B cell (primary cell): ENCODE results near the gene CDH13. TPM values are rescaled to one million over a fixed set of nuclear protein-coding genes. Genes with fewer than 3 reads are reported as not detected.

Experiments used
- ATAC-seq: fragments of 200-7000 bp; cut with Tn5 transposase; one replicate; pipeline ENCODE4 v1.10.0; 2021; ENCODE audit warnings: low read depth, mild to moderate bottlenecking, moderate number of reproducible peaks, moderate library complexity
- CTCF ChIA-PET: fragments of 350-600 bp; sonication (Branson Sonifier 250); formaldehyde crosslinking; loops from one replicate; lab custom pipeline; 2021; ENCODE audit warnings: antibody characterized with exemption, inconsistent platforms; lab: Charles Lee
- POLR2A ChIA-PET: fragments of 350-600 bp; sonication (Branson Sonifier 250); formaldehyde crosslinking; loops from one replicate; lab custom pipeline; 2021; ENCODE audit warnings: antibody characterized with exemption; lab: Charles Lee
- DNase-seq: peaks from one replicate; pipeline ENCODE4 v3.0.0; 2013
- H2AFZ ChIP-seq: 2 replicates; pipeline ENCODE4 v1.6.1; 2012; ENCODE audit warnings: mild to moderate bottlenecking, low read depth, low read length; ENCODE audit not compliant: insufficient read depth, poor library complexity, severe bottlenecking
- H3K27ac ChIP-seq, 2 donors: 1 replicate in 1 of 2; 2 replicates in 1 of 2; pipeline ENCODE4 v1.5.1; 2012 to 2013; ENCODE audit warnings: low read length in 2 of 2, mild to moderate bottlenecking in 2 of 2, moderate library complexity in 1 of 2
- H3K27me3 ChIP-seq, 4 experiments: fragments of 200-600 bp in 1 of 4; sonication (generic) in 1 of 4; replicated peaks in 1 of 4; 1 replicate in 2 of 4; 2 replicates in 2 of 4; pipeline versions ENCODE4 v1.6.1 to v1.7.0; 2013 to 2016; ENCODE audit warnings: low read length in 3 of 4, mild to moderate bottlenecking in 2 of 4, mixed read lengths in 1 of 4, moderate library complexity in 1 of 4; ENCODE audit not compliant: insufficient read depth in 4 of 4, control insufficient read depth in 3 of 4; ENCODE audit errors: control extremely low read depth in 1 of 4
- H3K36me3 ChIP-seq, 2 experiments: replicated peaks in 1 of 2; 1 replicate in 1 of 2; 2 replicates in 1 of 2; pipeline versions ENCODE4 v1.6.1 to v1.7.1; 2013; ENCODE audit warnings: low read length in 1 of 2; ENCODE audit not compliant: insufficient read depth in 2 of 2, control insufficient read depth in 1 of 2; ENCODE audit errors: control extremely low read depth in 1 of 2, extremely low read depth in 1 of 2
- H3K4me1 ChIP-seq, 2 donors: fragments of 200-600 bp in 1 of 2; sonication (generic) in 1 of 2; 1 replicate in 1 of 2; 2 replicates in 1 of 2; pipeline versions ENCODE4 v1.5.1 to v1.6.1; 2013 to 2017; ENCODE audit warnings: low read length in 2 of 2; ENCODE audit not compliant: control insufficient read depth in 2 of 2, insufficient read depth in 2 of 2
- H3K4me2 ChIP-seq: replicated peaks from 2 replicates; pipeline ENCODE3; 2012; ENCODE audit warnings: mild to moderate bottlenecking, low read depth, low read length; ENCODE audit not compliant: poor library complexity, severe bottlenecking
- H3K4me3 ChIP-seq, 5 experiments: fragments of 200-600 bp in 1 of 5; sonication (generic) in 1 of 5; 1 replicate in 3 of 5; 2 replicates in 2 of 5; pipeline versions ENCODE4 v1.5.1 to v1.7.0; 2011 to 2016; ENCODE audit warnings: low read length in 4 of 5, mild to moderate bottlenecking in 4 of 5, low read depth in 2 of 5, control low read depth in 1 of 5, moderate library complexity in 1 of 5; ENCODE audit not compliant: insufficient read depth in 1 of 5; ENCODE audit errors: control extremely low read depth in 1 of 5, extremely low read depth in 1 of 5
- H3K79me2 ChIP-seq: fragments of 200-600 bp; sonication (generic); one replicate; pipeline ENCODE4 v1.6.0; 2016; ENCODE audit warnings: low read length; ENCODE audit not compliant: control insufficient read depth, insufficient read depth
- H3K9ac ChIP-seq: fragments of 200-600 bp; sonication (generic); 2 replicates; pipeline ENCODE4 v1.6.1; 2017; ENCODE audit warnings: mild to moderate bottlenecking, low read length, moderate library complexity
- H3K9me3 ChIP-seq, 3 donors: one replicate each; pipeline versions ENCODE4 v1.6.1 to v1.7.1; 2013; ENCODE audit warnings: low read length in 2 of 3; ENCODE audit not compliant: control insufficient read depth in 2 of 3, insufficient read depth in 1 of 3; ENCODE audit errors: control extremely low read depth in 1 of 3
- H4K20me1 ChIP-seq: 2 replicates; pipeline ENCODE4 v1.6.0; 2012; ENCODE audit warnings: mild to moderate bottlenecking, low read length; ENCODE audit not compliant: insufficient read depth, control insufficient read depth, poor library complexity, severe bottlenecking
- H3K27ac Mint-ChIP-seq: one replicate; pipeline ENCODE4 v1.8.0; 2021; ENCODE audit warnings: mixed read lengths
- H3K27me3 Mint-ChIP-seq: one replicate; pipeline ENCODE4 v1.8.0; 2021; ENCODE audit warnings: mixed read lengths
- H3K4me1 Mint-ChIP-seq: one replicate; pipeline ENCODE4 v1.8.0; 2021; ENCODE audit warnings: mixed read lengths
- H3K4me3 Mint-ChIP-seq: one replicate; pipeline ENCODE4 v1.8.0; 2021; ENCODE audit warnings: mixed read lengths
- H3K9me3 Mint-ChIP-seq: one replicate; pipeline ENCODE4 v1.8.0; 2022; ENCODE audit warnings: mixed read lengths; ENCODE audit not compliant: insufficient read depth
- EZH2 ChIP-seq: IDR thresholded peaks from 2 replicates; pipeline ENCODE4 v1.6.1; 2012; ENCODE audit warnings: borderline replicate concordance, low read depth, mild to moderate bottlenecking, moderate library complexity, low read length; ENCODE audit not compliant: insufficient read depth, poor library complexity, severe bottlenecking
- WGBS: methylation state at CpG from one replicate; pipeline ENCODE4 v1.1.5; 2013; ENCODE audit warnings: missing lambda C conversion rate; ENCODE audit not compliant: insufficient coverage; 5-methylcytosine and 5-hydroxymethylcytosine counted together
- intact Hi-C: fragments of 100-400 bp; cut with micrococcal nuclease; formaldehyde crosslinking; loops from one replicate; pipeline ENCODE4 v1.10.0; 2022
- polyA plus RNA-seq: library from polyadenylated mRNA; depleted of rRNA; stranded (reverse); fragments of >200 nt; gene quantifications from 2 replicates; pipeline ENCODE4 v1.2.3, GENCODE V29; 2012
- total RNA-seq, 2 donors: library from RNA; stranded (reverse); fragments of 120-200 nt in 1 of 2; gene quantifications; 1 replicate in 1 of 2; 2 replicates in 1 of 2; pipeline versions ENCODE4 v1.2.3 to v1.2.4, GENCODE V29; 2013 to 2022
- TF ChIP-seq, protein P1 (sequence below): fragments of 200-600 bp; IDR thresholded peaks from one replicate; pipeline ENCODE4 v1.8.0; 2022; ENCODE audit warnings: antibody characterized with exemption, mild to moderate bottlenecking

CDH13 gene
- total and polyA plus RNA-seq, 2 donors (not counting 1 experiment from before 2014, with no cell fraction given) = not detected

DNA sequence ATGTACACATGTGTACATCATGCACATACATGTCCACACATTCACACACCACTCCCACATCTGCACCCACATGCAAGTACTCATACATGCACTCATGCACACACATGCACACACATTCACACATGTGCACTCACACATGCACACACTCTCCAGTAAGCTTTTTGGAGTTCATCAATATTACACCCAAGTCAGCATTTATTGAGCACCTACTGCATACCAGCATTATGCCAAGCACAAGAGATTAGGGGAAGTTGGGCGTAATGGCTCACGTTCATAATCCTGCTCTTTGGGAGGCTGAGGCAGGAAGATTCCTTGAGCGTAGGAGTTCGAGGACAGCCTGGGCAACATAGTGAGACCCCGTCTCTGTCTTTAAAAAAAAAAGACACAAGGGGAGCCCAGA is 1093.4 kb downstream of the CDH13 start:
- no peak overlapping the region for H3K4me3 Mint-ChIP-seq
- H3K4me3 ChIP-seq = no peak overlapping the region
- H3K4me1 Mint-ChIP-seq = no peaks in the 10 kb centered on the region
- H3K36me3 ChIP-seq = no peaks in the 10 kb centered on the region
- intact Hi-C loops = no loop called here
- no peaks in the 10 kb centered on the region for H3K4me1 ChIP-seq
- no peak for ATAC-seq
- peaks cover 15% of the 10 kb centered on the region for H3K27me3 Mint-ChIP-seq
- no peaks in the 10 kb centered on the region for H3K27me3 ChIP-seq
- no peak overlapping the region for H2AFZ ChIP-seq
- no peak overlapping the region for H3K4me2 ChIP-seq
- H3K79me2 ChIP-seq = no peaks in the 10 kb centered on the region
- CTCF ChIA-PET = no interaction called here
- no peak overlapping the region for H3K9ac ChIP-seq
- 92% methylated on average over 5 of the region's 5 CpGs for WGBS
- H3K27ac ChIP-seq = no peak overlapping the region
- H3K9me3 Mint-ChIP-seq = no peaks in the 10 kb centered on the region
- H3K27ac Mint-ChIP-seq = no peak overlapping the region
- POLR2A ChIA-PET = no interaction called here
- no peak for DNase-seq
- TF ChIP-seq EZH2 = no peak
- TF ChIP-seq, protein P1, sequence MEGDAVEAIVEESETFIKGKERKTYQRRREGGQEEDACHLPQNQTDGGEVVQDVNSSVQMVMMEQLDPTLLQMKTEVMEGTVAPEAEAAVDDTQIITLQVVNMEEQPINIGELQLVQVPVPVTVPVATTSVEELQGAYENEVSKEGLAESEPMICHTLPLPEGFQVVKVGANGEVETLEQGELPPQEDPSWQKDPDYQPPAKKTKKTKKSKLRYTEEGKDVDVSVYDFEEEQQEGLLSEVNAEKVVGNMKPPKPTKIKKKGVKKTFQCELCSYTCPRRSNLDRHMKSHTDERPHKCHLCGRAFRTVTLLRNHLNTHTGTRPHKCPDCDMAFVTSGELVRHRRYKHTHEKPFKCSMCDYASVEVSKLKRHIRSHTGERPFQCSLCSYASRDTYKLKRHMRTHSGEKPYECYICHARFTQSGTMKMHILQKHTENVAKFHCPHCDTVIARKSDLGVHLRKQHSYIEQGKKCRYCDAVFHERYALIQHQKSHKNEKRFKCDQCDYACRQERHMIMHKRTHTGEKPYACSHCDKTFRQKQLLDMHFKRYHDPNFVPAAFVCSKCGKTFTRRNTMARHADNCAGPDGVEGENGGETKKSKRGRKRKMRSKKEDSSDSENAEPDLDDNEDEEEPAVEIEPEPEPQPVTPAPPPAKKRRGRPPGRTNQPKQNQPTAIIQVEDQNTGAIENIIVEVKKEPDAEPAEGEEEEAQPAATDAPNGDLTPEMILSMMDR = no peak
- H4K20me1 ChIP-seq = no peaks in the 10 kb centered on the region
- no peaks in the 10 kb centered on the region for H3K9me3 ChIP-seq

DNA sequence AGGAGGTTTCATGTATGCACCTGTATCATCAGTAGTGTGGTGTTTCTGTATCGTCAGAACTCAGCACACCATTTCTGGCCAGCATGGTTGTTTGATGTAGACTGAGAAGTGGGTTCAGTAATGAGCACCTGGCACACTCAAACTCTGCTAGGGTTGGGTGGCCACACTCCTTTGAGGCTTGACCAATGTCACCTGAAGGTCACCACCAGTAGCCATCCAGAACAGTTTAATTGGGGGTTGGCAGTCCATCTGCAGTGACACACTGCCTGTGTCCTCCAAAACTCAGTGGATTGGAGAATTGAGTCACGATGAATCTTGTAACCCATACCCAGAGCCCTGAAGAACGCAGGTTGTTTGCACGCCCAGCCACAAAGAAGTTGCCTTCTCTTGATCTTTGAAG is 1094.2 kb downstream of the CDH13 start:
- Histone ChIP-seq H3K79me2 (no peaks in the 10 kb centered on the region), H4K20me1 (no peaks in the 10 kb centered on the region), H3K4me2 (no peak overlapping the region), H3K27ac (no peak overlapping the region), H3K27me3 (no peaks in the 10 kb centered on the region), H3K9ac (no peak overlapping the region), H3K4me1 (no peaks in the 10 kb centered on the region), H3K9me3 (no peaks in the 10 kb centered on the region), H2AFZ (no peak overlapping the region), H3K4me3 (no peak overlapping the region), H3K36me3 (no peaks in the 10 kb centered on the region)
- DNase-seq (no peak), ATAC-seq (no peak)
- Mint-ChIP-seq H3K4me1 (no peaks in the 10 kb centered on the region), H3K27me3 (peaks cover 14% of the 10 kb centered on the region), H3K4me3 (no peak overlapping the region), H3K27ac (no peak overlapping the region), H3K9me3 (no peaks in the 10 kb centered on the region)
- no peak for TF ChIP-seq EZH2
- TF ChIP-seq, protein P1 = no peak
- WGBS = 100% methylated on average over 2 of the region's 4 CpGs
- intact Hi-C loops = no loop called here
- POLR2A ChIA-PET = no interaction called here
- CTCF ChIA-PET = no interaction called here
